GM12878 (cell line): Measurements from ENCODE around the gene GIMAP8. TPM values are rescaled to one million over a fixed set of nuclear protein-coding genes. Genes with fewer than 3 reads are reported as not detected.

ENCODE experiments used
- ATAC-seq: fragments of 200-7000 bp; cut with Tn5 transposase; 3 replicates; pipeline ENCODE4 v1.9.1; 2020; ENCODE audit warnings: mild to moderate bottlenecking, moderate library complexity
- BruUV-seq: library from RNA; stranded (reverse); fragments of 400-500 nt; replicated peaks from 2 replicates; lab custom pipeline; 2021; lab: Mats Ljungman, UMichigan
- CTCF ChIA-PET: fragments of 300-600 bp; sonication (Branson Sonifier 250); formaldehyde crosslinking; extraction: SDS; loops from one replicate; lab custom pipeline; 2021; ENCODE audit warnings: inconsistent platforms; lab: Yijun Ruan, JAX
- POLR2A ChIA-PET: fragments of 350-600 bp; formaldehyde crosslinking; extraction: SDS; loops from one replicate; lab custom pipeline; 2021; ENCODE audit warnings: inconsistent platforms; lab: Charles Lee
- RAD21 ChIA-PET: fragments of 300-600 bp; sonication (Branson Sonifier 250); formaldehyde crosslinking; loops from one replicate; lab custom pipeline; 2023; ENCODE audit warnings: antibody characterized with exemption; ENCODE audit not compliant: unreplicated experiment; lab: Charles Lee
- SMC1A ChIA-PET: fragments of 300-600 bp; sonication (Branson Sonifier 250); formaldehyde crosslinking; loops from one replicate; lab custom pipeline; 2023; ENCODE audit not compliant: unreplicated experiment, uncharacterized antibody; lab: Charles Lee
- DNase-seq: peaks from one replicate; pipeline ENCODE4 v3.0.0-alpha.2; 2011; ENCODE audit warnings: low read depth, low spot score
- FAIRE-seq: peaks from 3 replicates; lab custom pipeline; 2011; peaks lifted over from hg19 to GRCh38; lab: Jason Lieb, UNC
- H2AFZ ChIP-seq: 2 replicates; pipeline ENCODE4 v1.6.0; 2011; ENCODE audit warnings: low read depth, low read length, control low read depth; ENCODE audit not compliant: control insufficient read depth
- H3K27ac ChIP-seq: 2 replicates; pipeline ENCODE4 v1.5.1; 2011; ENCODE audit warnings: control low read depth; ENCODE audit not compliant: control insufficient read depth, insufficient read depth
- H3K27me3 ChIP-seq, 2 experiments: replicated peaks in 1 of 2; 2 replicates each; pipeline versions ENCODE4 v1.6.0 to v1.6.1; 2011; ENCODE audit warnings: low read length in 1 of 2; ENCODE audit not compliant: control insufficient read depth in 2 of 2, insufficient read depth in 2 of 2
- H3K36me3 ChIP-seq, 2 experiments: 2 replicates each; pipeline ENCODE4 v1.5.1; 2011; ENCODE audit warnings: low read length in 1 of 2; ENCODE audit not compliant: control insufficient read depth in 2 of 2, insufficient read depth in 2 of 2
- H3K4me1 ChIP-seq: 2 replicates; pipeline ENCODE4 v1.6.1; 2011; ENCODE audit warnings: mild to moderate bottlenecking, low read length, moderate library complexity, mixed read lengths; ENCODE audit not compliant: control insufficient read depth, insufficient read depth
- H3K4me2 ChIP-seq: 2 replicates; pipeline ENCODE4 v1.6.0; 2011; ENCODE audit warnings: control low read depth; ENCODE audit not compliant: control insufficient read depth, insufficient read depth
- H3K4me3 ChIP-seq: fragments of 200-600 bp; sonication (generic); 2 replicates; pipeline ENCODE4 v1.5.1; 2016
- H3K79me2 ChIP-seq: 2 replicates; pipeline ENCODE4 v1.6.0; 2011; ENCODE audit warnings: low read length; ENCODE audit not compliant: control insufficient read depth, insufficient read depth
- H3K9ac ChIP-seq: 2 replicates; pipeline ENCODE4 v1.8.0; 2011; ENCODE audit warnings: low read length, control low read depth, mixed read lengths; ENCODE audit not compliant: control insufficient read depth, insufficient read depth
- H3K9me3 ChIP-seq: replicated peaks from 3 replicates; pipeline ENCODE4 v1.5.1; 2011; ENCODE audit warnings: mild to moderate bottlenecking, low read length; ENCODE audit not compliant: control insufficient read depth, insufficient read depth
- H4K20me1 ChIP-seq: 2 replicates; pipeline ENCODE4 v1.6.0; 2011; ENCODE audit not compliant: control insufficient read depth, insufficient read depth
- CBX3 ChIP-seq: fragments of 200-600 bp; sonication (generic); IDR thresholded peaks from 2 replicates; pipeline ENCODE4 v1.6.1; 2016; ENCODE audit warnings: low read depth, borderline replicate concordance
- ESRRA ChIP-seq: IDR thresholded peaks from 2 replicates; pipeline ENCODE4 v1.6.1; 2012; ENCODE audit warnings: mild to moderate bottlenecking, low read length, improper control_type of control experiment
- NFYA ChIP-seq: IDR thresholded peaks from 2 replicates; pipeline ENCODE4 v1.6.1; 2011; ENCODE audit warnings: low read depth, mild to moderate bottlenecking, low read length, improper control_type of control experiment, borderline replicate concordance
- RAD21 ChIP-seq: IDR thresholded peaks from 2 replicates; pipeline ENCODE4 v1.6.1; 2011; ENCODE audit warnings: mild to moderate bottlenecking, low read depth, low read length, moderate library complexity; ENCODE audit not compliant: insufficient read depth
- SIX5 ChIP-seq: IDR thresholded peaks from 2 replicates; pipeline ENCODE4 v1.6.1; 2011; ENCODE audit warnings: mild to moderate bottlenecking, low read depth, low read length, moderate library complexity; ENCODE audit not compliant: severe bottlenecking
- SMC3 ChIP-seq: IDR thresholded peaks from 2 replicates; pipeline ENCODE4 v1.6.1; 2011; ENCODE audit warnings: low read length, improper control_type of control experiment, borderline replicate concordance
- SPI1 ChIP-seq: IDR thresholded peaks from 2 replicates; pipeline ENCODE4 v1.6.1; 2011; ENCODE audit warnings: low read depth, mild to moderate bottlenecking, low read length, moderate library complexity, borderline replicate concordance; ENCODE audit not compliant: insufficient read depth
- SRF ChIP-seq, 2 experiments: IDR thresholded peaks; 2 replicates each; pipeline ENCODE4 v1.6.1; 2011; ENCODE audit warnings: low read depth in 2 of 2, low read length in 2 of 2, mild to moderate bottlenecking in 1 of 2, moderate library complexity in 1 of 2
- STAT1 ChIP-seq: fragments of 450-650 bp; conservative IDR thresholded peaks from 2 replicates; pipeline ENCODE4 v1.6.1; 2014; ENCODE audit warnings: antibody characterized with exemption, mild to moderate bottlenecking
- TARDBP ChIP-seq: IDR thresholded peaks from 2 replicates; pipeline ENCODE4 v1.6.1; 2016; ENCODE audit warnings: borderline replicate concordance
- WGBS: methylation state at CpG from one replicate; pipeline ENCODE4 v1.1.6; 2016; ENCODE audit warnings: low lambda C conversion rate; ENCODE audit not compliant: insufficient replicate concordance, insufficient coverage; ENCODE audit errors: missing lambda C conversion rate; 5-methylcytosine and 5-hydroxymethylcytosine counted together
- in situ Hi-C: fragments of 300-500 bp; cut with MboI; formaldehyde crosslinking; loops from 9 replicates; pipeline ENCODE4 v1.14.3; 2018; ENCODE audit warnings: mixed read lengths
- intact Hi-C: fragments of 100-400 bp; cut with micrococcal nuclease; formaldehyde crosslinking; loops from one replicate; pipeline ENCODE4 v1.14.2; 2022; ENCODE audit not compliant: unreplicated experiment
- polyA plus RNA-seq, 11 experiments: library from polyadenylated mRNA; depleted of rRNA in 4 of 11; unstranded in 6 of 11; stranded (reverse) in 5 of 11; fragments of >200 nt; fragmentation: Nextera tagmentation in 4 of 11; fragmentation: Illumina TruSeq in 1 of 11; extraction: Ambion mirVana in 4 of 11; extraction: Trizol in 1 of 11; gene quantifications; 1 replicate in 1 of 11; 2 replicates in 10 of 11; pipeline versions ENCODE4 v1.2.1 to v1.2.3, GENCODE V29; 2011 to 2016; ENCODE audit warnings: inconsistent platforms in 2 of 11, missing spikeins in 2 of 11, low read depth in 1 of 11
- total RNA-seq, 4 experiments: library from RNA; depleted of rRNA in 3 of 4; stranded (reverse); fragments of >200 nt in 3 of 4; fragmentation: Illumina TruSeq in 1 of 4; extraction: Trizol in 1 of 4; gene quantifications; 2 replicates each; pipeline versions ENCODE4 v1.2.1 to v1.2.3, GENCODE V29; 2013 to 2021
- TF ChIP-seq, protein P1 (sequence below): IDR thresholded peaks from 2 replicates; pipeline ENCODE4 v1.6.1; 2011; ENCODE audit warnings: low read depth, low read length, improper control_type of control experiment, borderline replicate concordance
- TF ChIP-seq, protein P2 (sequence below), 3 experiments: IDR thresholded peaks in 2 of 3; conservative IDR thresholded peaks in 1 of 3; 2 replicates each; pipeline ENCODE4 v1.5.1; 2011; ENCODE audit warnings: low read depth in 3 of 3, low read length in 3 of 3, mild to moderate bottlenecking in 3 of 3, control low read depth in 2 of 3, moderate library complexity in 2 of 3, inconsistent platforms in 1 of 3, mixed read lengths in 1 of 3; ENCODE audit not compliant: control insufficient read depth in 2 of 3, insufficient read depth in 1 of 3; ENCODE audit errors: extremely low read depth in 1 of 3

Gene GIMAP8
- total and polyA plus RNA-seq, 10 of the 15 experiments (the other 5 are each of a cell fraction or from before 2014, with no cell fraction given), result 0.66 to 9.7 (median 4.7) TPM

DNA sequence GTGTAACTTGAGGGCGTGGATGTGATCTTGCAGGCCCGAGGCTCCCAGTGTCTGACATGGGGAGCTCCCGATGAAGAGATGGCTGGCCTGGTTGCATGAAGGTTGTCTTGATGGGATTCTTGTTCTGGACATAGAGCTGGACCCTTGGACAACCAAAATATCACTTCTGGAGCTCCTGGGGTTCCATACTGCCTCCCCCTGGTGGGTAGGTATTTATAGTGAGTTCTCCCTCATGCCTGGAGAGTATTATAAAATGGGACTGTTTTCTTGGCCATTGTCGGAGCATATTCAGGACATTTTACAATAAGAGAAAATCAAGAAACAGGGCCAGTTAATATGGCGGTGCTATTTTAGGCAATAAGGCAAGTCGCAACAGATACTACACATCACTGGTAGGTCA is 32.6 kb upstream of the GIMAP8 start:
- no TSS peak for BruUV-seq
- no peaks in the 10 kb centered on the region for H4K20me1 ChIP-seq
- DNase-seq (no peak), FAIRE-seq (no peak), ATAC-seq (no peak)
- H3K27ac ChIP-seq, result no peak overlapping the region
- H3K79me2 ChIP-seq, result no peaks in the 10 kb centered on the region
- peaks cover 2% of the 10 kb centered on the region; the same call in 1 of the 2 replicates for H3K4me1 ChIP-seq
- no peaks in the 10 kb centered on the region for H3K36me3 ChIP-seq
- no peak overlapping the region for H2AFZ ChIP-seq
- WGBS, result 95% methylated on average over 6 of the region's 6 CpGs
- H3K9ac ChIP-seq, result no peak overlapping the region
- no peak overlapping the region for H3K4me3 ChIP-seq
- in situ Hi-C loops, result loop anchor here (25.0 kb wide), 1 partner anchor 356 kb away; no protein-coding TSS in a partner anchor
- SMC1A ChIA-PET, result interaction anchor here (0.7 to 3.6 kb wide), 8 partner anchors 8 to 61 kb away, joined by 3 to 41 read pairs (median 4); no protein-coding TSS in a partner anchor
- H3K4me2 ChIP-seq, result no peak overlapping the region
- RAD21 ChIA-PET, result interaction anchor here (0.9 to 4.7 kb wide), 7 partner anchors 12 to 69 kb away, joined by 3 to 26 read pairs (median 4); no protein-coding TSS in a partner anchor
- TF ChIP-seq ESRRA, result no peak
- no peak for TF ChIP-seq NFYA
- TF ChIP-seq STAT1, result no peak
- TF ChIP-seq, protein P1, sequence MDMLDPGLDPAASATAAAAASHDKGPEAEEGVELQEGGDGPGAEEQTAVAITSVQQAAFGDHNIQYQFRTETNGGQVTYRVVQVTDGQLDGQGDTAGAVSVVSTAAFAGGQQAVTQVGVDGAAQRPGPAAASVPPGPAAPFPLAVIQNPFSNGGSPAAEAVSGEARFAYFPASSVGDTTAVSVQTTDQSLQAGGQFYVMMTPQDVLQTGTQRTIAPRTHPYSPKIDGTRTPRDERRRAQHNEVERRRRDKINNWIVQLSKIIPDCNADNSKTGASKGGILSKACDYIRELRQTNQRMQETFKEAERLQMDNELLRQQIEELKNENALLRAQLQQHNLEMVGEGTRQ, result no peak
- TF ChIP-seq SMC3, result peak; percentile 10; the same call in 1 of the 2 replicates
- TF ChIP-seq TARDBP, result no peak
- TF ChIP-seq, protein P2, sequence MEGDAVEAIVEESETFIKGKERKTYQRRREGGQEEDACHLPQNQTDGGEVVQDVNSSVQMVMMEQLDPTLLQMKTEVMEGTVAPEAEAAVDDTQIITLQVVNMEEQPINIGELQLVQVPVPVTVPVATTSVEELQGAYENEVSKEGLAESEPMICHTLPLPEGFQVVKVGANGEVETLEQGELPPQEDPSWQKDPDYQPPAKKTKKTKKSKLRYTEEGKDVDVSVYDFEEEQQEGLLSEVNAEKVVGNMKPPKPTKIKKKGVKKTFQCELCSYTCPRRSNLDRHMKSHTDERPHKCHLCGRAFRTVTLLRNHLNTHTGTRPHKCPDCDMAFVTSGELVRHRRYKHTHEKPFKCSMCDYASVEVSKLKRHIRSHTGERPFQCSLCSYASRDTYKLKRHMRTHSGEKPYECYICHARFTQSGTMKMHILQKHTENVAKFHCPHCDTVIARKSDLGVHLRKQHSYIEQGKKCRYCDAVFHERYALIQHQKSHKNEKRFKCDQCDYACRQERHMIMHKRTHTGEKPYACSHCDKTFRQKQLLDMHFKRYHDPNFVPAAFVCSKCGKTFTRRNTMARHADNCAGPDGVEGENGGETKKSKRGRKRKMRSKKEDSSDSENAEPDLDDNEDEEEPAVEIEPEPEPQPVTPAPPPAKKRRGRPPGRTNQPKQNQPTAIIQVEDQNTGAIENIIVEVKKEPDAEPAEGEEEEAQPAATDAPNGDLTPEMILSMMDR (IDR thresholded peaks at IDR 0.05 in 2 of 3, conservative IDR thresholded peaks at IDR 0.05 in 1 of 3; ENCODE audit: control insufficient read depth in 2 of 3, extremely low read depth in 1 of 3, insufficient read depth in 1 of 3, low read depth in 3 of 3, low read length in 3 of 3), result peak; percentile 25 to 27 (median 26); a peak in 4 of 6 replicates
- no peak for TF ChIP-seq SRF (IDR thresholded peaks at IDR 0.05; ENCODE audit: low read depth in 2 of 2, low read length in 2 of 2)
- TF ChIP-seq SPI1, result no peak
- no peak for TF ChIP-seq SIX5
- peak; percentile 30; the same call in 1 of the 2 replicates for TF ChIP-seq RAD21
- no peak for TF ChIP-seq CBX3
- no peaks in the 10 kb centered on the region for H3K9me3 ChIP-seq
- intact Hi-C loops, result no loop called here
- H3K27me3 ChIP-seq, result no peaks in the 10 kb centered on the region
- POLR2A ChIA-PET, result interaction anchor here (0.6 to 1.4 kb wide), 4 partner anchors 11 to 63 kb away, joined by 3 to 4 read pairs (median 4); no protein-coding TSS in a partner anchor
- CTCF ChIA-PET, result interaction anchor here (0.7 to 3.5 kb wide), 14 partner anchors 9 to 132 kb away, joined by 3 to 49 read pairs (median 4); a partner anchor contains a TSS
